Measurements from ENCODE around the gene DCLK3.

GRCh38 chr3:36709281-36709680 lies 55.1 kb downstream of the DCLK3 start:
- no peak for TF ChIP-seq ZNF609 (CRISPR knock-in tag; IDR thresholded peaks at IDR 0.05; ENCODE audit: borderline replicate concordance)
- TF ChIP-seq ASH2L (IDR thresholded peaks at IDR 0.05; ENCODE audit: insufficient read length, low read depth, low read length): no peak
- no peak for TF ChIP-seq ADNP (CRISPR knock-in tag; IDR thresholded peaks at IDR 0.05)
- TF ChIP-seq EZH2 (conservative IDR thresholded peaks at IDR 0.05; ENCODE audit: low read depth, low read length): no peak
- no peak for TF ChIP-seq KDM5A (IDR thresholded peaks at IDR 0.05; ENCODE audit: borderline replicate concordance, low read length)
- no peak for TF ChIP-seq CEBPB (IDR thresholded peaks at IDR 0.05; ENCODE audit: borderline replicate concordance, low read depth, low read length)
- no peak for TF ChIP-seq ZNF34 (CRISPR knock-in tag; IDR thresholded peaks at IDR 0.05; ENCODE audit: borderline replicate concordance)
- TF ChIP-seq CTCF (CRISPR knock-in tag; IDR thresholded peaks at IDR 0.05): no peak
